ENCODE data around the gene GET4. TPM values are rescaled to one million over a fixed set of nuclear protein-coding genes. Genes with fewer than 3 reads are reported as not detected.

The GET4 gene
- total RNA-seq, 2 donors from 2014 or later: 50.0 to 91.9 TPM

DNA sequence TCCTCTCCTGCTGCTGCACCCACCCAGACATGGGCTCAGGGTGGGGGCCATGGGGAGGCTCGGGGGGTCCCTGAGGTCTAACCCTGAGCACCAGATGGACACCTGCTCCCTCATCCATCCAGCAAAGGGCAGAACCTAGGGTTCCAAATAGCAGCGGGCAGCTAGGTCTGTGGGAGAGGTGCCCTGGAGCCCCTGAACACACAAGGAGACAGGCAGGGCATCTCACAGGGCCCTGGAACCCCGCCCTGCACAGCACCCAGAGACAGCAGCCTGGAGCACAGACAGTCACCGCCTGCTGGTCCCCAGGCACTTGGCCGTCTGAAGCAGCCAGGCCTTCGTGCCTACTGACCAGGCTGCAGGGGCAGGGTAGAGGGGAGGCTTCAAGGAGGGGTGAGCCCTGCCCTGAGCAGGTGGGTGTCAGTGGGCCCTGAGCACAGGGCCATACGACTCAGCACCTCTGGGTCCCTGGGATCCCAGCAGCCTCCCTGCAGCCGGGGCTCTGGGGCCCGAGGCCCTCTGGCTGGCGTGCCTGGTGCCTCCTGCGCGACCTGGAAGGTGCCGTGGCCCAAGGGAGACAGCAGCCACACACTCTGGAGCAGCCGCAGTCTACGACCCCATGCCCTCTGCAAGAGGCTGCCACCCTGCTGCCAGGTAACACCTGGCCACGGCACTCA is 38.3 kb downstream of the GET4 start:
- no peak for DNase-seq (ENCODE audit: low spot score)
- no peak overlapping the region for H3K4me3 ChIP-seq
- H3K27me3 ChIP-seq (replicated peaks; ENCODE audit: insufficient read depth): no peaks in the 10 kb centered on the region
- WGBS: 81% methylated on average over 13 of the region's 16 CpGs
- no peaks in the 10 kb centered on the region for H3K9me3 ChIP-seq
- H3K4me1 ChIP-seq (replicated peaks): no peaks in the 10 kb centered on the region
- TF ChIP-seq POLR2A (IDR thresholded peaks at IDR 0.05) (no peak), POLR2AphosphoS5 (IDR thresholded peaks at IDR 0.05) (no peak)
- TF ChIP-seq, protein P1, sequence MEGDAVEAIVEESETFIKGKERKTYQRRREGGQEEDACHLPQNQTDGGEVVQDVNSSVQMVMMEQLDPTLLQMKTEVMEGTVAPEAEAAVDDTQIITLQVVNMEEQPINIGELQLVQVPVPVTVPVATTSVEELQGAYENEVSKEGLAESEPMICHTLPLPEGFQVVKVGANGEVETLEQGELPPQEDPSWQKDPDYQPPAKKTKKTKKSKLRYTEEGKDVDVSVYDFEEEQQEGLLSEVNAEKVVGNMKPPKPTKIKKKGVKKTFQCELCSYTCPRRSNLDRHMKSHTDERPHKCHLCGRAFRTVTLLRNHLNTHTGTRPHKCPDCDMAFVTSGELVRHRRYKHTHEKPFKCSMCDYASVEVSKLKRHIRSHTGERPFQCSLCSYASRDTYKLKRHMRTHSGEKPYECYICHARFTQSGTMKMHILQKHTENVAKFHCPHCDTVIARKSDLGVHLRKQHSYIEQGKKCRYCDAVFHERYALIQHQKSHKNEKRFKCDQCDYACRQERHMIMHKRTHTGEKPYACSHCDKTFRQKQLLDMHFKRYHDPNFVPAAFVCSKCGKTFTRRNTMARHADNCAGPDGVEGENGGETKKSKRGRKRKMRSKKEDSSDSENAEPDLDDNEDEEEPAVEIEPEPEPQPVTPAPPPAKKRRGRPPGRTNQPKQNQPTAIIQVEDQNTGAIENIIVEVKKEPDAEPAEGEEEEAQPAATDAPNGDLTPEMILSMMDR (IDR thresholded peaks at IDR 0.05): no peak
- H3K27ac ChIP-seq: no peak overlapping the region
- no peaks in the 10 kb centered on the region for H3K36me3 ChIP-seq
- intact Hi-C loops (cut with DNase I): no loop called here

DNA sequence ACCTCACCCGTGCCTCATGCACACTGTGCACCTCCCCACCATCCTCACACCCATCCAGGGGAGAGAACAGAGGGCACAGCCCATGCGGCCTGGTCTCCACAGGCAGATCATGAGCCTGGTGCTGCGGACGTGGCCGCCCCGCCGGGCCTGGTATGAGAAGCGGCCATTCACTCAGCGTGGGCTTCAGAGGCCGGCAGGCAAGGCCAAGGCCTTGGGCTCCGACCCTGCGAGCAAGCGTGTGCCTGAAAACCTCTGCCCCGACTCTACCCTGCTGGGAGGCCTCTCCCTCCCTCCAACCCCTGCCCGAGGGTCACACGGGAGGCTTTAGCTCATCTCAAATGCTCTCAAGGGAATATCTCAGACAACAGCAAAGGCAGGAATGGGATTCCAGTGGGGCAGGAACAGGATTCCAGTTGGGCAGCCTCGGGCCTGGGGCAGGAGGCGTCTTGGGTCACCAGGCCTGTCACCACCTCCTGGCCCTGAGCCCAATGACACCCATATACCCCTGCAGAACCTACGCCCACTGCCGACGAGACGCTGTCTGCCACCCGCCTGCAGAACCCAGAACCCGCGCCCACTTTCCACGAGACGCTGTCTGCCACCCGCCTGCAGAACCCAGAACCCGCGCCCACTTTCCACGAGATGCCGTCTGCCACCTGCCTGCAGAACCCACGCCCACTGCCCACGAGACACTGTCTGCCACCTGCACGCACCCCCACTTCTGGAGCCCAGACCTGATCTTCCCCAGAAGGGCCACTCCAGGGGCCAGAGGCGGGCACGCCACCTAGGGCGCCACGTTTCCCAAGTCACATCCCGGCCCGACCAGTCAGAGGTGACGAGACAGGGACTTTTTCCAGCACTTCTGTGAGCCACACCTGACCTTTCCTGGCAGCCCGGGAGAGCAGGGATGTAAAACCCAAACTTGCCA is 39.2 kb downstream of the GET4 start:
- 89% methylated on average over 42 of the region's 43 CpGs for WGBS
- no peak overlapping the region for H3K4me3 ChIP-seq
- H3K9me3 ChIP-seq: no peaks in the 10 kb centered on the region
- intact Hi-C loops (cut with DNase I): no loop called here
- no peak for DNase-seq (ENCODE audit: low spot score)
- H3K36me3 ChIP-seq: no peaks in the 10 kb centered on the region
- H3K27me3 ChIP-seq (replicated peaks; ENCODE audit: insufficient read depth): no peaks in the 10 kb centered on the region
- no peak overlapping the region for H3K27ac ChIP-seq
- no peaks in the 10 kb centered on the region for H3K4me1 ChIP-seq (replicated peaks)
- no peak for TF ChIP-seq POLR2A (IDR thresholded peaks at IDR 0.05)

DNA sequence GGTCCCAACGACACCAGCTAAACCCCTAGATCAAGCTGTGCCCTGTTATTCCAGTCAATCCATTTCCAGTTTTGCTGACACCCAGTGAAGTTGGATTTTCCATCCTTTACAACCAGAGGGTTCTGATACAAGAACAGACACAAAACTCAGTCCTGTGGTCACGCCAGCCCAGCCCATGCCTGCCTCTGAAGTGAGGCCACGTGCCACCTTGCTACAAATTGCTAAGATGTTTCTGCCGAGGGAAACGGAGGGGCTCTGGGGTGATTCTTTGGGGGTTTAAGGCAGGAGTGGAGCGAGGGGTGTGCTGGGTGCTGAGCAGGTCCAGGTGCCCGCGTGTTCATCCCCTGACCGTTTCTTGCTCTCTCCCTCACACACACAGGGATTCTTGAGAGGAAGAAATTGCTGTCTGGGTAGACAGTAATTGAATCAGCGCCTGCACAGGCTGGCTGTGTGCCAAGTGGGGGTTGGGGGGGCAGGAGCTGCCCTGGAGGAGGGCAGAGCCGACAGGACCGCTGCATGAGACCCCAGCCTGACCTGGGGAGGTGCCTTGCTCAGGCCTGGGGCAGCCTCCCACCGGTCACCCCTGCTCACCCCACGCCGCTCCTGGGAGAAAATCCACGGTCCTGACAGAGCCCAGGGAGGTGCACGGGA is 40.1 kb downstream of the GET4 start:
- 24% methylated on average over 12 of the region's 17 CpGs for WGBS
- no peak for TF ChIP-seq POLR2A (IDR thresholded peaks at IDR 0.05)
- TF ChIP-seq, protein P1 (IDR thresholded peaks at IDR 0.05): no peak
- TF ChIP-seq POLR2AphosphoS5 (IDR thresholded peaks at IDR 0.05): no peak
- intact Hi-C loops (cut with DNase I): no loop called here
- no peak for DNase-seq (ENCODE audit: low spot score)
- H3K27ac ChIP-seq: no peak overlapping the region
- no peak overlapping the region for H3K4me3 ChIP-seq
- H3K27me3 ChIP-seq (replicated peaks; ENCODE audit: insufficient read depth): no peaks in the 10 kb centered on the region
- no peaks in the 10 kb centered on the region for H3K4me1 ChIP-seq (replicated peaks)
- H3K36me3 ChIP-seq: no peaks in the 10 kb centered on the region
- no peaks in the 10 kb centered on the region for H3K9me3 ChIP-seq

DNA sequence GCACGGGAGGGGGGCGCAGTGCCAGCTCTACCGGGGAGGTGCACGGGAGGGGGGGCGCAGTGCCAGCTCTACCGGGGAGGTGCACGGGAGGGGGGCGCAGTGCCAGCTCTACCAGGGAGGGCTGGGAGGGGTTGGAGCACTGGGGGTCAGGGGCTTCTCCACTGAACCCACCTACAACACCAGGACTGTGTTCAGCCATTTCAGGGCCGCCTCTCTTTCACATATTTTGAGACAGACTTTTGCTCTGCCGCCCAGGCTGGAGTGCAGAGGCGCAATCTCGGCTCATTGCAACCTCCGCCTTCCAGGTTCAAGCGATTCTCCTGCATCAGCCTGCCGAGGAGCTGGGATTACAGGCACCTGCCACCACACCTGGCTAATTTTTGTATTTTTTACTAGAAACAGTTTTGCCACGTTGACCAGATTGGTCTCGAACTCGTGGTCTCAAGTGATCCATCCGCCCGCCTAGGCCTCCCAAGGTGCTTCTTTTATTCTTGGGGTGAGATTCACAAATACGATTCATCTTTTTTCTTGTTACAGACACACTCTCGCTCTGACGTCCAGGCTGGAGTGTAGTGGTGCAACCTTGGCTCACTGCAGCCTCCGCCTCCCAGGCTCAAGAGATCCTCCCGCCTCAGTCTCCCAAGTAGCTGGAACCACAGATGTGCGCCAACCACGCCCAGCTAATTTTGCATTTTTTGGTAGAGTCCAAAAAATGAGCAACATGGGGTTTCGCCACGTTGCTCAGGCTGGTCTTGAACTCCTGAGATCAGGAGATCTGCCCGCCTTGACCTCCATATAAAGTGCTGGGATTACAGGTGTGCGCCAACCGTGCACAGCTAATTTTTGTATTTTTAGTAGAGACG is 41.1 kb downstream of the GET4 start:
- no peaks in the 10 kb centered on the region for H3K36me3 ChIP-seq
- 83% methylated on average over 25 of the region's 33 CpGs for WGBS
- H3K4me1 ChIP-seq (replicated peaks): no peaks in the 10 kb centered on the region
- H3K27ac ChIP-seq: no peak overlapping the region
- H3K27me3 ChIP-seq (replicated peaks; ENCODE audit: insufficient read depth): no peaks in the 10 kb centered on the region
- TF ChIP-seq, protein P1 (IDR thresholded peaks at IDR 0.05): no peak
- no peak for TF ChIP-seq POLR2AphosphoS5 (IDR thresholded peaks at IDR 0.05)
- no peak for TF ChIP-seq POLR2A (IDR thresholded peaks at IDR 0.05)
- no peak for DNase-seq (ENCODE audit: low spot score)
- intact Hi-C loops (cut with DNase I): no loop called here
- no peaks in the 10 kb centered on the region for H3K9me3 ChIP-seq
- H3K4me3 ChIP-seq: no peak overlapping the region

DNA sequence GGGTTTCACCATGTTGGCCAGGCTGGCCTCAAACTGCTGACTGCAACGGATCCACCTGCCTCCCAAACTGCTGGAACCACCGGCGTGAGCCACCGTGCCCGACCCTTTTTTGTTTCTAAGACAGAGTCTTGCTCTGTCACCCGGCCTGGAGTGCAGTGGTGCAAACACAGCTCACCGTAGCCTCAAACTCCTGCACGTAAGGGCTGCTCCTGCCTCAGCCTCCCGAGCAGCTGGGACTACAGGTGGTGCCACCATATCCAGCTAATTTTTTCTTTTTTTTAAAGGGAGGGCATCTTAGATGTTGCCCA is 41.7 kb downstream of the GET4 start:
- TF ChIP-seq POLR2A (IDR thresholded peaks at IDR 0.05): no peak
- no peak for TF ChIP-seq POLR2AphosphoS5 (IDR thresholded peaks at IDR 0.05)
- TF ChIP-seq, protein P1 (IDR thresholded peaks at IDR 0.05): no peak
- intact Hi-C loops (cut with DNase I): no loop called here
- 86% methylated on average over 9 of the region's 9 CpGs for WGBS
- Histone ChIP-seq H3K27ac (no peak overlapping the region), H3K4me1 (replicated peaks) (no peaks in the 10 kb centered on the region), H3K27me3 (replicated peaks; ENCODE audit: insufficient read depth) (no peaks in the 10 kb centered on the region), H3K9me3 (no peaks in the 10 kb centered on the region), H3K36me3 (no peaks in the 10 kb centered on the region), H3K4me3 (no peak overlapping the region)
- no peak for DNase-seq (ENCODE audit: low spot score)
